ENCODE measurements around the gene USP14.

Gene USP14

DNA sequence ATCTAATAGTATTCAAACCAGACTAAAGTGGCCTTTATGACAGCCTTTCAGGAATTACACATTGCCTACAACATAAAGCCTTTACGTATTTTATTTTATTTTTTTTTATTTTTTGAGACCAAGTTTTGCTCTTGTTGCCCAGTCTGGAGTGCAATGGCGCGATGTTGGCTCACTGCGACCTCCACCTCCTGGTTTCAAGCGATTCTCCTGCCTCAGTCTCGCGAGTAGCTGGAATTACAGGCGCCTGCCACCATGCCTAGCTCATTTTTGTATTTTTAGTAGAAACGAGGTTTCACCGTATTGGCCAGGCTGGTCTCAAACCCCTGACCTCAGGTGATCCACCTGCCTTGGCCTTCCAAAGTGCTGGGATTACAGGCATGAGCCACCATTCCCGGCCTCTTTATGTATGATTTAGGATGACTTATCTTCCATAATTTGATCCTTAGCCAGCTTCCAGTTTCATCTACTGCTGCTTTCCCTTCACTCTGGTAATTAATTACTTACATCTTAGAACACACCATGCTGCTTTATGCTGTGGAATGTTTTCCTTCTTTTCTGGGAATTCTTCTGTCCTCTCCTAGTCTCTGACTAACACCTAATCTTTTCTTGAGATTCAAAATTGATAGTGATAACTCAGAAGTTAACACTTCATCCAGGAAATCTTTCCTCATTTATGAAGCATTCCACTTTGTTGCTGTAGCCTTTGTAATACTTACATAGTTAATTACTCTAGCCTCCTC lies 2.6 kb downstream of the USP14 start:
- DNase-seq: no peak

DNA sequence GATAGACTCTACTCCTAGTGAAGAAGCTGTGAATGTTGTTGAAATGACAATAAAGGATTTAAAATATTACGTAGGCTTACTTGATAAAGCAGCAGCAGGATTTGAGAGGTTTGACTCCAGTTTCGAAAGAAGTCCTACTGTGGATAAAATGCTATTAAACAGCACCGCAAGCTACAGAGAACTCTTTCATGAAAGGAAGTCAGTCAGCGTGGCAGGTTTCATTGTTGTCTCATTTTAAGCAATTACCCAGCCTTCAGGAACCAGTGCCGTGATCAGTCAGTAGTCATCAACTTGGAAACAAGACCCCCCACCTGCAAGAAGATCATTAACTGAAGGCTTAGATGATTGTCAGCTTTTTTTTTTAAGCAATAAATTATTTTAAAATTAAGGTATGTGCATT lies 14.0 kb downstream of the USP14 start:
- no peak for DNase-seq

DNA sequence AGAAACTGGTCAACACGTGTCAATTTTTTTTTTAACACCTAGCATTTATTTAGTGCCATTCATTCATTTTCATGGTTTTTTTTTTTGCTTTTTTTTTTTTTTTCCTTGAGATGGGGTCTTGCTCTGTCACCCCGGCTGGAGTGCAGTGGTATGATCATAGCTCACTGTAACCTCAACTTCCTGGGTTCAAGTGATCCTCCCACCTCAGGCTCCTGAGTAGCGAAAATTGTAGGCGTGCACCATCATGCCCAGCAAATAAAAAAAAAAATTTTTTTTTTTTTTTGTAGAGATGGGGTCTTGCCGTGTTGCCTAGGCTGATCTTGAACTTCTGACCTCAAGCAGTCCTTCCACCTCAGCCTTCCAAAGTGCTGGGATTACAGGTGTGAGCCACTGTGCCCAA lies 21.1 kb downstream of the USP14 start:
- DNase-seq: no peak

DNA sequence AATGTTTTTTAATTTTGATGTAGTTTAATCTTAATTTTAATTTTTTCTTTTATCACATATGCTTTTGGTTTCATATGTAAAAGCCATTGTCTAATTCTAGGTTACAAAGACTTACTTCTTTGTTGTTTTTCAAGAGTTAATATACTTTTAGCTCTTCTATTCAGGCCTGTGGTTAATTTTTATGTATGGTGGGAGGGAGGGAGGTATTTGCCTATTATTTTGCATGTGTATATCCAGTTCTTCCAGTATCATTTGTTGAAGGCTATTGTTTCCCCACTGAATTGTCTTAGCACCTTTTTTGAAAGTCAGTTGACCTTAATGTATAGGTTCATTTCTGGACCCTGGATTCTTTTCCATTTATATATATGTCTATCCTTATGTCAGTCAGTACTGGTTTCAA lies 23.4 kb downstream of the USP14 start:
- no peak for DNase-seq

DNA sequence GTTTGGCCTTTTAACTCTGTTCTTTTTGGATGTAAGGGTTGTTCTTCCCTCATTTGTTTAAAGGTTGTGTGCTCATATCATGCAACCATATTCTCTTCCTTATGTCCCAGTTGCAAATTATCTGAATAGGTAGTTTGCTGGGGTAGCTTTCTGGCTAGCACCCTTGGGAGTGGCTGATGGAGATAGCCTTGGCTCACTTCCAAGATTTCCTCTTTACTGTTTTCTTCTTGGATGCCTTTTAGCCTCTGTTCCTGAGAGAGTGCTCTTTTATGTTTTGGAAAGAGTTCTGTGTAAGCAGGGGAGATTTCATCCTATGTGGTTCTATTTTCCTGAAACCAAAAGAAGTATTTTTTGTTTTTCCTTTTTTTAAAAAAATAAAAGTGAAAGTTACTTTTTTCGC lies 25.4 kb downstream of the USP14 start:
- DNase-seq: no peak

DNA sequence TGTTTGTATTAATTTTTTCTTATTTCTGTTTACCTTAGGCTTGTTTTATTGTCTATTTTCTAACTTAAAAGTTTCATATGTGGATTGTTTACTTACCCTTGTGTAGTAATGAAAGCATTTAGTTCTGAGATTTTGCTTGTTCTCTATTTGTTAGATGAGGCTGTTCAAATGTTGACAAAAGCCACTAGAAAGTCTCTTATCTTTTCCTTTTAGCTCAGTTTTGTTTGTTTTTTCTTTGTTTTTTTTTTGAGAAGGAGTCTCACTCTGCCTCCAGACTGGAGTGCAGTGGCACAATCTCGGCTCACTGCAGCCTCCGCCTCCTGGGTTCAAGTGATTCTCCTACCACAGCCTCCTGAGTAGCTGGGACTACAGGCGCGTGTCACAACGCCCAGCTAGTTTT lies 30.9 kb downstream of the USP14 start:
- no peak for DNase-seq

DNA sequence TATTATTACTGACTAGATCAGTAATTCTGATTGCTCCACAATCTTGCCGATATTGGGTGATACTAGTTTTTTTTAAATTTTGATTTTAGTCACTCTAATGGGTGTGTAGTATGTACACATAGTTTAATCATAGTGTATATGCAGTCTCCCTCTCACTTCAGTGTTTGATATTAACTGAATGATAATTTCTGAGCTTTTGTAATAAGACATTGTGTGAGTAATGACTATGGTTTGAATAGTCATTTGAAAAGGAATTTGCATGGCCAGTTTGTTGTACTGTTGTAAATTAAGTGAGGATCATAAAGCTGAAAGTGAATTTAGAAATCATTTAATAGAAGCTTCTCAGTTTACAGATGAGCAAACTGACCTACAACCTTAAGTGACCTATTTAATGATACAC lies 33.4 kb downstream of the USP14 start:
- no peak for DNase-seq

DNA sequence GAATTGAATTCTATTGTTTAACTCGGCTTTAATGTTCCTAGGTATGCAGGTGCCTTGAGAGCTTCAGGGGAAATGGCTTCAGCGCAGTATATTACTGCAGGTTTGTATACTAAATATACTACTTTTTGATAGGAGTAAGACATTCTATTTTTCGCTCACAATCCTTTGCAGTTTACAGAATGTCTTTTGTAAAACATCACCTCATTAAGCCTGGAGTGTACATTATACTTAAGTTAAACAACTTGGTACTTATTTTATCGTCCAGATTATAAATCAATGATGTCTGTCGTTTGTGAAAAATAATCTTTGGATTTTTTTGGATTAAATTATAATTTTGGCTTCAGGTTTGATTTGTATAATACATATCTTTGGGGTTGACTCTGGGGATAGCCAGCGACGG lies 34.4 kb downstream of the USP14 start:
- DNase-seq: no peak

DNA sequence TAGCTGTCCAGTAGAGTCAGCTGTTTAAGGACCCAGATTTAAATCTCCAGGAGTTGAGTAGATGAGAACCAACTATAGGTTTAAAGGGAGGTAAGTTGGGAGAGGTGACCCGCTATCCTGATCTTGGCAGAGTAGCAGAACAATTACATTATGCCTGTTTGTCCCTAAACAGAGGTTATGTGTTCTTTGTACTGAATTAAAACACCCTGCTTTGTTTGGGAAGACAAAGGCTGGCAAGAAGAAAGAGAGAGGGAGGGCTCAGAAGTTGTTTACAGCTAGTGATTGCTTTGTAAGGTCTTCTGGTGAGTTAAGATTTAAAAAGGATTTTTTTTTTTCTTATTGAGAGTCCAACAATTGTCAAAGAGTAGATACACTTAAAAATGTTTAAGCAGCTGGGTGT lies 37.3 kb downstream of the USP14 start:
- no peak for DNase-seq

DNA sequence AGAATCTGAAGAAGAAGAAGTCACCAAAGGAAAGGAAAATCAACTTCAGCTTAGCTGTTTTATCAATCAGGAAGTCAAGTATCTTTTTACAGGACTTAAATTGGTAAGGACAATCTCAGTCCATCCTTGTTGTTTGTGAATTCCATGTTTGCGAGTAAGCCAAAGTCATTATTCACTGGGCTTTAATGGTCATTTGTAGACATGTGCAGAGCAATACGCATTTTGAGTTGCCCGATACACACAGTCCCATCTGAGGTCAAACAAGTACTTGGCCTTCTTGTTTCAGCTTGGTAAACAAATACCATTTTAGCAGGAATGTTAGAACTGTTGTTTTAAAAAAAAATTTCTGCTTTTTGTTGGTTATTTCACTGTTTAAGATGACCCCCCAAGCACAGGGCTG lies 40.9 kb downstream of the USP14 start:
- DNase-seq: no peak

DNA sequence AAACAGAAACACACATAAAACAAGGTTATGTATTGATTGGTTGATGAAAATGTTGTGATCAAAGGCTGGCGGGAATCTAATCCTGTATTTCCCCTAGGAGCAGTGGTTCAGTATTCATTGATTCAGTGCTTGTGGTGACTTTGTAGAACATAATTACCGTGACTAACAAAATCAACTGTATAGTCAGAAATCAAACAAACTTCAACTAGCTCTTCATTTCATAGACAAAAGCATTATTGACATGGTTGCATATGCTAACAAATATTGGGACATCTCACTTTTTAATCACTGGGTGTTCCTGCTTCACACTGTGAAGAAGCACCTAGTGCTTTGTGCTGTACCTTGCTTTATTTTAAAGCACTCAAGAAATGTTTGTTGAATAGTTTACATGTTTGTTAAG lies 41.4 kb downstream of the USP14 start:
- no peak for DNase-seq

DNA sequence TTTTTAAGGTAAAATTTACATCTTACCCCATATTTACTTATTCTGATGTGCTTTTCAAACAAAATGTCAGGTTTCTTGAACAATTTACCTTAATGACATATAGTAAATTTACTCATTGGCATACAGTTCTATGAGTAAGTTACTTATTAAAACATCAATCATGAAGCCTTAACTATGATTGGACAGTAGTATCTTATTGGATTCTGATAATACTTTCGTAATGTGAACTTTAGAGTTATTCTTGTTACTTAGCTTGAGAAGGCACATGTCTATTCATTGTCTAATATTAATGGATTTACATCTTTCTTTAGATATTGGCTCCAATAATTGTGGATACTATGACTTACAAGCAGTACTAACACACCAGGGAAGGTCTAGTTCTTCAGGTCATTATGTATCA lies 51.7 kb downstream of the USP14 start:
- no peak for DNase-seq

DNA sequence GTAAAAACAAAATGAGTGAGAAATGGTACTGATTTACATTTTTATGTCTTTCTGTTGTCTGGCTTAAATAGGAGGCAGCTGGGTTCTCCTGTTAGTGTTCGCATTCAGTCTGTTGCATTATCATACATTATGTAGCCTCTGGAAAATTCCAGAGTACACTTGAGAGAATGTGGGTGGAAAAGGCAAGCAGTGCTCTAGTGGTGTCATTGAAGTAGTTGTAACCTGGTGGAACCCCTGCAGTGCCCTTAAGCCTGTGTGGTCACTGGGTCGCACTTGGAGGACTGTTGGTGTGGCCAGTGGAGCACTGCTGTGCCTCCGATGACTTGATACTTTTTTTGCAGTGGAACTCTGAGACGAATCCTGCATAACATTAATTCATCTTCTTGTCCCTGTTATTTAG lies 52.4 kb downstream of the USP14 start:
- DNase-seq: no peak

DNA sequence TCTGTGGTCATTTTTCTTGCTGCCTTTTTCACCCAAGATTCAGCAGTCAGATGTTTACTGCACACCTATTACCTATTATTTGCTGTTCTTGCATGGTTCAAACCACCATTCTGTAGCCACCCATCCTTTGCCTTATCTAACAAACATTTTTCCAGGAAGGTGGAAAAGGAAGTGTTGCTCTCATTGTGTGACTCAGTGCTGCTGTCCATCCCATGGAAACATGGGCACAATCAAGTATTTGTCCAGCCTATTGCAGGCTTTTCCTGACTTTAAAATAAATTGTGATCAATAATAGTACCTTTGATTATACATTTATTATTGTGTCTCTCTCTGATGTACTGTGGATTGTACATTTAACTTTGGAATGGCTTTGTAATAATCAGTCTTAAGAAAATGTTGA lies 53.2 kb downstream of the USP14 start:
- DNase-seq: no peak

DNA sequence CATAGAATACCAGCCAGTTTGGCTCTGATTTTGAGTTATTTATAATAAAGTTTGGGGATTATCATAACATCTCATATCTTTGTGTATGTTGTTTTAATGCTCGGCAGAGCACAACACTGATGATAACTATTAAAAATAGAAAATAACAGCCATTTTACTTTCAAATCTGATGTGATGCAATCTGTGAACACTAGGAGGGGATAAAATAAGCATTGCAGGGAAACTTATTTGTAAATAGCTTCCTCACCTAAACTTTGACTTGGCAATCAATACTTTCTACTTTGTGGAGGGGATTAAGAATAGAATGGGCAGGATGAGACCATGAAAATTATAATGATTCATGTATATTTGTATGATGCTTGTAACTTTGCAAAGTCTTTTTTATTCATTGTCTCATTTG lies 54.4 kb downstream of the USP14 start:
- DNase-seq: no peak

DNA sequence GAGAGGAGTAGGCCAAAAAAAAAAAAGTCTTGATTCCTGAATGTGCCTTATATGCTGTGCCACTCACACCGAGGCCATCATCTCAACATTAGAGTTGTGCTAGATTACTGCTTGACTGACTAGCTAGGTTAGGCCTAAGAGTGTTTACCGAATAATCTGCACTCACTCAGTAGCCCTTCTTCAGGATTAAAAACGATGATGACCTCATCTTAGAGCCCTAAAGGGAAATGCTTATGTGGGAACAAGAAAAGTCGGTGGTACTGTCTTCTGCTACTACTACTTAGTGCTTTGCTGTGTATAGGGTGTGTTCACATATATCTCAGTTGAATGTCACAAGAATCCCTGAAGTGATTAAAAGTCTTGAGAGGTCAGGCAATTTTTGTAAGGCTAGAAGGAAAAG lies 55.1 kb downstream of the USP14 start:
- DNase-seq: no peak

DNA sequence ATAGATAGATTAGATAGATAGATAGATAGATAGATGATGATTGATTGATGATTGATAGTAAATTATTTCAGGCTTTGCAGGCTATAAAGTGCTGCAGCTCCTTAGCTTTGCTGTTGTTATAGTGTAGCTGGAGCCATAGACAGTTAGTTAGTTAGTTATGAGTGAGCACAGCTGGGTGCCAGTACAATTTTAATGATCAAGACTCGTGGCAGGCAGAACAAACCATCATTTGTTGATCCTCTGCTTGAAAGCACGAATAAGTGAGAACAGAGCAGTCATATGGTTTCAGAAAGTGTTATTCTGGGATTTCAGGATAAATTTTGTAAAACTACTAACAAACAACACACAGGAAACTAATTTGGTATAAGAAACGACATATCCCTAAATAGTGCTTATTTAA lies 55.6 kb downstream of the USP14 start:
- DNase-seq: no peak

DNA sequence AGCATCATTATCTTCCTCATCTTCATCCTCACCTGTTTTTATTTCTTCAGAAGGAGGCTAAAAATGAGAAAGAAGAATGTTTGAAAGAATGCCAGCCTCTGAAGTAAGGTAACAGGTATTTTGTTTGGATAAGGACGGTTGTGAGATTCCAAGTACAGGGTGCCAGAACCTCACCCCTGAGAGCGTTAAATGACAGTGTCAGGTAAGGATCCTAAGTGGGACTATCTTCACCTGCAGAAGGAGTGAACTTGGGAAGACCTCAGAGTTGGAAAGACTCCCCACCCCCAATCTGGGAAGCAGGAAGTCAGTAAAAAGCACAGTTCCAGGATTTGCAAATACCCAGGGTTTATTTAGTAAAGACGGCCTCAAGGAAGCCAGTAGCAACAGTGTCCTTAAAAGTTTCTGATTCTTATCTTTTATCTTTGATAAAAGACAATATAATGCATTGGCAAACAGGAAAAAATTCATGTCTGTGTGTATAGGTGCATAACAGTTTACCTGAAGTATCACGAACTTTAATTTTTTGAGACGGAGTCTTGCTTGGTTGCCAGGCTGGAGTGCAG lies 57.2 kb downstream of the USP14 start:
- DNase-seq: no peak

DNA sequence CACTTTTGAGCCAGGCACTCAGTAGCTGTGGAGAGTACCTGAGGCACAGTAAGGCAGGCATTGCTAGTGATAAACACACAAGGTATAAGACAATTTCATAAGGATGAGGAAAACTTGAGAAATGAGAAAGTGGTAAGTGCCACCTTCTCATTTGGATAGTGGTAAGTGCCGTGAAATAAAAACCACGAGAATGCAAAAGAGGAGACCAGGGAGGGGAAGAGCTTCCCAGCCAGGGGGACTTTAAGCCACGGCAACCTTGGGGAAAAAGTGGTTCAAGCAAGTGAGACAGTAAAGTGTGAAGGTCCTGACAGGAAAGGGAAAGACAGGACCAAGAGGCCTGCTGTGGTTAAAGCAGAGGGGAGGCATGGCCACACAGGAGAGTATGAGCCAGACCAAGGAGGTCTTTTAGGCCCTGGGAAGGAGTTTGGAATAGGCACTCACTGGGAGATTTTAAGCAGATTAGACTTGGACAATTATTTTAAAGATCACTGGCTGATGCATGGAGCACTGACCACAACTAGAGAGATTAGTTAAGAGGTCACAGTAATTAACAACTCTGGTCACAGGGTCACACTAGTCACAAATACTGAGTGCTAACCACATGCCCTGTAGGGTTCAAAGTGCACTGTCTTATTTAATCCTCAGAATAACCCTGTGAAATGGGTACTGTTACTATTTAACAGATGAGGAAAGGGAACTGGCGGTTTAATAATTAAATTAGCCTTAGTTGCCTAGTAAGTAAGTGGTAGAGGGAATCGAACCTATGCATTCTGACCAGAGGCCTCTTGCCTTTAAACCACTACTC lies 59.4 kb downstream of the USP14 start:
- no peak for DNase-seq

DNA sequence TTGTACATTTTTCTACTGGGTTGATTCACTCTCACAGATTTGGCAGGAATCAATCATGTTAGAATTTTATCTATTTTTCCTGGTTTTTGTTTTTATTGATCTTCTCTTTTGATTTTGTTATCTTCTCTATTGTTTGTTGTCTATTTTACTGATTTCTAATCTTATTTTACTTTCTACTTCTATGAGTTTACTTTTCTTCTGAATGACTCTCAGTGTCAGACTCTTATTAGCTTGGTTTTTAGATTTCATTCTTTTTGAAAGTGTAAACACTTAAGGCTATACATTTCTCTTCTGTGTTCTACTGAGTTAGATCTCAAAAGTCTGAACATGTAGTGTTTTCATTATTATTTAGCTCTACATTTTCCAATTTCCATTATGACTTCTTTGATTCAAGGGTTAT lies 62.4 kb downstream of the USP14 start:
- DNase-seq: no peak

DNA sequence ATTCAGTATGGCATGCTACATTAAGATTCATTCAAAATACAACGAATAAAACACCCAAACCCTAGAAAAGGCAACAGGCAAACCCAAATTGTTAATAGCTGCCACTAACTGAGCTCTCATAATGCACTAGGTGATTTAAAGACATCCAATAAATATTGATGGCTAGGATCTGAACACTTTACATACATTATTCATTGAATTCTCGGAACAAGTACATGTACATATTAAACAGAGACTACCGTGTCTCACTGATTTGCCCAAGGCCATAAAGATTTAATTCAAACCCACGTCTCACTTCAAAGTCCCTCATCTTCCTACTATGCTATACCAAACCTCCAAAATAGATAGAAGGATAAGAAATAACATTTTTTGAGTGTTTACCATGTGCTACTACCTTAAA lies 67.4 kb downstream of the USP14 start:
- DNase-seq: no peak

DNA sequence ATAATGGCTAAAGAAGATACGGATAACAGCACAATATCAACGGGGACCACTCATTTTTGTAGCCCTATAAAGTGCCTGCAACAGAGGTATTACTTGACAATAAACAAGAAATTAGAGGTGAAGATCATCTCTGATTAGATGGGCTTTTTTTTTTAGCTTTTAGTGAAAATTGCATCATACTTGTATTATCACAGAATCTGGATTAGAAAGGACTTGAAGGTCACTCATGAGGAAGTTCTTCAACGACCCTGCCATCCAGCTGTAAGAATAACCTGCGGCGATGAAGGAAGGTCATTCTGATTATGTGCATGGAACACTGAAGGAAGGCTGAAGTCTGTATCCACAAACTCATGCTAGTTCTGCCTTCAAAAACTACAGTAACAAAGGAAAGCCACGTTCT lies 69.0 kb downstream of the USP14 start:
- no peak for DNase-seq

DNA sequence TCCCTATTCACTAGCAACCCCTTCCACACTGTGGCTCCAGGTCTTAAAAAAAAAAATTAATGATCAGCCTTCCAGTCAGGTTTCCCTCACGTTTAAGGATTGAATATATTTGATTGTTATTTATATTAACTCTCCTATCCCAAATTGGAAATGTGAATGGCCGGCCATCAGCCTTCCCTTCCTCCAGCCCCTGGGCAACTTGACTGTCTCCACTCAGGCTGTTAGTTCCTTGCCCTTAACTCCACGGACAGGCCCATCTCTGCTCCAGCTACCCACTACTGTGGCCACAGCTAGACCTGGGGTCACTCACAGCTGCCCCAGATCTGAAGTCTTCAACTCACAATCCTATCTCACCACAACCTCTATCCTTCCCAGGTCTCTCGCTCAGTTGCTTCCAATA lies 69.5 kb downstream of the USP14 start:
- DNase-seq: no peak

DNA sequence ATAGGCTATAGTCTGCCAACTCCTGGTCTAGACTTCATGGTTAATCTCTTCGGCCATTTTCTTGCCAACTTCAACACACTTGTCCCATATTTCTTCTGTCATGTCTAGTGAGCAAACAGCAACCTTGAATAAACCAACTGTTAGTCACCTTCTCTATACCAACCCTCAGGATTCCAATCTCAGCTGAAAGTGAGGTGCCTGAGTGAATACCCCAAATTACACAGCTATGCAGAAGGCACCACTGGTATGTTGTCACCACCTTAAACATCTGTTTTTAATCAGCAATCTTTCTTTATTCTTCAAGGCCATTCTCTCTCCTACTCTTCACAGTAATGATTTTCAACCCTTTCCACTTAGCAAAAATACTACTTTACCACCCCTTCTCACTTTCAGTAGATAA lies 70.2 kb downstream of the USP14 start:
- DNase-seq: no peak

DNA sequence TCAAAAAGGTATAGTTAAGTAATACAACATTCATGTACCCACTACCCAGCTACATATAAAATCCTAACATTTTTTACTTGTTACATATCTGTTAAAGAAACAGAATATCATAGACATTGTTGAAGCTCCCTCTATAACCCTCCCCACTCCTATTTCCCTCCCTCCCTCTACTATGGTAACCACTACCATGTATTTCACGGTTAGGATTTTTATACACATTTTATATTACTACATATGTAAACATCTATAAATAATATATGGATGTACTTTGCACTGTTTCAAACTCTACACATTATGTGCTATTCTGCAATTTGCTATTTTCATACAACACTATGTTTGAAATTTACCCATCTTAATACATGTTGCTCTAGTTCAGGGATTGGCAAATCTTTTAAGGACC lies 73.2 kb downstream of the USP14 start:
- DNase-seq: no peak
